Activated CD4-positive, alpha-beta T cell treated with anti-CD3 and anti-CD28 coated beads, Interleukin-2, amount 10 ng/mL, durations not matched to agents 24 days and 14 days (primary cell): ENCODE data around the gene ATOH8. TPM values are rescaled to one million over a fixed set of nuclear protein-coding genes. Genes with fewer than 3 reads are reported as not detected.
"Not testable (repeated sequence)": the region's sequence is repeated elsewhere in the genome, so short reads cannot be mapped to it uniquely, and the experiment has no call there.

Experiments
- DNase-seq: peaks from one replicate; pipeline ENCODE4 v3.0.0; 2022
- H3K27ac Mint-ChIP-seq: one replicate; pipeline ENCODE4 v1.8.0; 2022; ENCODE audit warnings: mild to moderate bottlenecking, mixed read lengths
- H3K27me3 Mint-ChIP-seq: one replicate; pipeline ENCODE4 v1.8.0; 2022; ENCODE audit warnings: mixed read lengths
- H3K36me3 Mint-ChIP-seq: one replicate; pipeline ENCODE4 v1.8.0; 2022; ENCODE audit warnings: low read depth, mild to moderate bottlenecking, mixed read lengths
- H3K4me1 Mint-ChIP-seq: one replicate; pipeline ENCODE4 v1.8.0; 2021; ENCODE audit warnings: mixed read lengths
- H3K4me3 Mint-ChIP-seq: one replicate; pipeline ENCODE4 v1.8.0; 2022; ENCODE audit warnings: mild to moderate bottlenecking, moderate library complexity, mixed read lengths
- H3K9me3 Mint-ChIP-seq: one replicate; pipeline ENCODE4 v1.8.0; 2021; ENCODE audit warnings: mixed read lengths
- intact Hi-C: fragments of 100-400 bp; cut with micrococcal nuclease; formaldehyde crosslinking; loops from one replicate; pipeline ENCODE4 v1.15.1; 2023
- total RNA-seq: library from RNA; stranded (reverse); gene quantifications from 2 replicates; pipeline ENCODE4 v1.2.3, GENCODE V29; 2022

Gene ATOH8
- total RNA-seq, 1 donor from 2014 or later = 0.19 TPM

DNA sequence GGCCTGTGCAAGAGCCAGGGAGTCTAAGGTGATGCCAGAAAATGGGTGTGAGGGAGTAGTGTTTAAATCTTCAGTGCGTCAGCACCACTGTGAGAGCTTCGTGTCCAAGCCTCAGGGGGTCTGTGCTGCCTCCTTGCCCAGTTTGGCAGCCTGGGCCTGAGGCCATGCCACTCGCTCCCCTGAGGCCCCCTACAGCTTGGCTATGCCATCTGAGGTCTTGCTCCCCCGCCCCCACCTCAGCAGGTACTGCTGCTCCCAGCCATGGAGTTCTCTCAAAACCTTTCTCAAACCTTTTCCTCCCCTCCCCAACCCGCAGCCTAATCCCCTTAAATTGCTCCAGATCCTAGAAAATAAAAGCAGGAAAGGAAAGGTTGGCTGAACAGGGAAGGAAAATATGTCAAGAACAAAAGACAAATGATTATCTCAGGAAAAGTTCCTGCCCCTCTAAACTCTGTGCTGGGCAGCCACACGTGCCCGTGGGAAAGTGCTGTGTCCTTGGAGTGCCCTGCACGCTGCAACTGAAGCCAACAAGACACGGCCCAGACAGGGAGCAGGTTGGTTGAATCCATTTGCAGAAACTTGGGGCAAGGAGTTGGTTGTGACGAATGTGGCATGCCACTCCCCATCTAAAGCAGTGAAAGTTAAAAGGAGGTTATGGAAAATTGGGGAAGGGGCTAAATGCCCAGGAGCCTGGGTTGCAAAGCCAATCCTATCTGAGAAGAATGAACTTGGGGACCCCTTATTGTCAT is 61.2 kb downstream of the ATOH8 start:
- no peaks in the 10 kb centered on the region for H3K36me3 Mint-ChIP-seq
- H3K27ac Mint-ChIP-seq = no peak overlapping the region
- H3K9me3 Mint-ChIP-seq = no peaks in the 10 kb centered on the region
- intact Hi-C loops = loop anchor here (1.0 to 5.0 kb wide), 4 partner anchors 65 to 178 kb away; no protein-coding TSS in a partner anchor
- no peak for DNase-seq
- peaks cover 3% of the 10 kb centered on the region for H3K4me1 Mint-ChIP-seq
- H3K27me3 Mint-ChIP-seq = peaks cover 22% of the 10 kb centered on the region
- H3K4me3 Mint-ChIP-seq = no peak overlapping the region

DNA sequence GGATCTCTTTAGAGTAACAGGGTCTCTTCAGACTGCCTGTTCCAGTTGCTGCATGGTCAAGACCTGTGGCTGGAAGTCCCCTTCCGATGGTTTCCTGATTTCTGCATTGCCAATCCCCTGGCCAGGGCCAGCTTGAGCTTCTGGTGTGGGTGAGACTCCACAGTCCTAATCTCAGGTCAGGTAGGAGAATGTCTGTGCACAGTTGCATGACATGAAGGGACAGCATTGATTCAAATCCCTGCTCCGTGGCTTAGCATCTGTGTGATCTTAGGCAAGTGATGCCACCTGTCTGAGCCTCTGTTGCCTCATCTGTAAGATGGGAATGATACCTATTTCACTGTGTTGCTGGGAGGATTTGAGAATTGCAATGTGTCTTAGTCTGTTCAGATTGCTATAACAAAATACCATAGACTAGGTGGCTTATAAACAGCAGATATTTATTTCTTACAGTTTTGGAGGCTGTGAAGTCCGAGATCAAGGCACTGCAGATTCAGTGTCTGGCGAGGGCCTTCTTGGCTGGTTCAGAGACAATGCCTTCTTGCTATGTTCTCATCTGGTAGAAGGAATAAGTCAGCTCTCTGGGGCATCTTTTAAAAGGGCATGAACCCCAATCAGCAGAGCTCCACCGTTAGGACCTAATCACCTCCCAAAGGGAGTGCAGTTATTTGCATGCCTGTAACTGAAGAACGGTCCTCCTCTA is 66.2 kb downstream of the ATOH8 start:
- intact Hi-C loops = no loop called here
- Mint-ChIP-seq H3K27me3 (peaks cover 36% of the 10 kb centered on the region), H3K4me1 (no peaks in the 10 kb centered on the region)

DNA sequence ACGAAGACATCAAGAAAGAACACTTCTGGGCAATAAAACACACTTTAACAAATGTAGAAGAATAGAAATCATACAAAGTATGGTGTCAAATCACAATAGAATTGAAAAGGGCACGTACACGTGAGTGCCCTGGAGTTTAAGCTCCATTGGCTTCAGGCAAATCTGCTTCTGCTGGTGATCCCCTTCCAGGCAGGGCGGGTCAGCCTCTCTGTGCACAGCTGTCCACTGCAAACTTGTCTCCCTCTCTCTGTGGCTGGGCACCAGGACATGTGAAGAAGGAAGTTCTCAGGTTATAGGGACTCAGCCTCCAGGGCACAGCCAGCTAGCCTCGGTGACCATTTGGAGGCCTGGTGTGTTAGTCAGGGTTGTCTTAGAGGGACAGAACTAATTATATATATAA is 69.0 kb downstream of the ATOH8 start:
- Mint-ChIP-seq H3K27ac (no peak overlapping the region), H3K4me1 (peaks cover 9% of the 10 kb centered on the region), H3K27me3 (peaks cover 48% of the 10 kb centered on the region), H3K36me3 (no peaks in the 10 kb centered on the region), H3K9me3 (no peaks in the 10 kb centered on the region), H3K4me3 (no peak overlapping the region)
- DNase-seq = peak; percentile 52
- intact Hi-C loops = no loop called here

More for the DNA sequence above, 66.2 kb downstream of the ATOH8 start:
- no peak overlapping the region for H3K4me3 Mint-ChIP-seq
- peak; percentile 54 for DNase-seq
- H3K9me3 Mint-ChIP-seq = no peaks in the 10 kb centered on the region
- H3K36me3 Mint-ChIP-seq = no peaks in the 10 kb centered on the region
- no peak overlapping the region for H3K27ac Mint-ChIP-seq

DNA sequence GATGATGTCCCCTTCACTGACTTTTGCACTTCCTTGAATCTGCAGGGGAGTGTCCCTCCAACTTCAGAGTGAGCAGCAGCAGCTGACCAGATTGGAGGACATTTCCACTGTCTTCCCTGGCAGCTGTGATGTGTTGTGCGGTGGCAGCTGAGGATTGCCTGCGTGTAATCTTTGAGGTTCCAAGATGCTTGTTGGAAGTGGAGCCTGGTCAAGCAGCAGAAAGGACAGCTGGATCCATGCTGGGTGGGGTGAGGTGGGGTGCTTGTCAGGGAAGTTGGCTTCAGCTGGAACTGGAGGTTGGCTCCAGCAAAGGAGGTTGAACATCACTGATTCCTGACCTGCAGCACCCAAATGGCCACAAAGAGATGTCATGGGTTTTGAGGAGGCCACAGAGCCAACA is 70.2 kb downstream of the ATOH8 start:
- Mint-ChIP-seq H3K4me1 (peaks cover 14% of the 10 kb centered on the region), H3K4me3 (no peak overlapping the region), H3K9me3 (no peaks in the 10 kb centered on the region), H3K36me3 (no peaks in the 10 kb centered on the region), H3K27me3 (peaks cover 42% of the 10 kb centered on the region), H3K27ac (no peak overlapping the region)
- peak; percentile 56 for DNase-seq
- intact Hi-C loops = no loop called here

- Mint-ChIP-seq H3K27ac (no peak overlapping the region), H3K36me3 (no peaks in the 10 kb centered on the region), H3K27me3 (peaks cover 23% of the 10 kb centered on the region), H3K9me3 (no peaks in the 10 kb centered on the region), H3K4me3 (peak overlapping the region; percentile 5), H3K4me1 (peaks cover 31% of the 10 kb centered on the region)
- intact Hi-C loops = loop anchor here (1.0 kb wide), 3 partner anchors 62 to 253 kb away; no protein-coding TSS in a partner anchor
- peak; percentile 95 for DNase-seq
Observed at GRCh38 chr2:85826990-85827878, 73.4 kb downstream of the ATOH8 start.

- H3K27me3 Mint-ChIP-seq = peaks cover 17% of the 10 kb centered on the region
- H3K4me3 Mint-ChIP-seq = no peak overlapping the region
- H3K27ac Mint-ChIP-seq = no peak overlapping the region
- peaks cover 32% of the 10 kb centered on the region for H3K4me1 Mint-ChIP-seq
- no peaks in the 10 kb centered on the region for H3K36me3 Mint-ChIP-seq
- intact Hi-C loops = loop anchor here (1.0 kb wide), 3 partner anchors 61 to 252 kb away; no protein-coding TSS in a partner anchor
- DNase-seq = peak; percentile 56
- peaks cover under 1% of the 10 kb centered on the region for H3K9me3 Mint-ChIP-seq
Observed at GRCh38 chr2:85827879-85828569, 74.2 kb downstream of the ATOH8 start.

GRCh38 chr2:85828725-85829124 is 74.9 kb downstream of the ATOH8 start:
- peaks cover 2% of the 10 kb centered on the region for H3K36me3 Mint-ChIP-seq
- peaks cover 7% of the 10 kb centered on the region for H3K9me3 Mint-ChIP-seq
- peaks cover 36% of the 10 kb centered on the region for H3K4me1 Mint-ChIP-seq
- DNase-seq = peak; percentile 51
- H3K27ac Mint-ChIP-seq = no peak overlapping the region
- no peak overlapping the region for H3K4me3 Mint-ChIP-seq
- H3K27me3 Mint-ChIP-seq = peaks cover 15% of the 10 kb centered on the region
- intact Hi-C loops = no loop called here

DNA sequence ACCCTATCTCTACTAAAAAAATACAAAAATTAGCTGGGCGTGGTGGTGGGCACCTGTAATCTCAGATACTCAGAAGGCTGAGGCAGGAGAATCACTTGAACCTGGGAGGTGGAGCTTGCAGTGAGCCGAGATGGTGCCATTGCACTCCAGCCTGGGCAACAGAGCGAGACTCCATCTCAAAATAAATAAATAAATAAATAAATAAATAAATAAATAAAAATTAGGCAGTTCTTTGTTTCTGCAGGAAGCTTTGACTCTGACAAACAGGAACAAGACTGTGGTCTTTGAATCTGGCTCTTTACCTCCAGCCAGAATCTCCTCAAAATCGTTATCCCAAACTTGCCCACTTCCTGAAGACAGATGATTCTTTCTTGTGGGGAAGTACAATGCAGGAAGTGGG is 75.6 kb downstream of the ATOH8 start:
- DNase-seq, intact Hi-C loops, H3K9me3 Mint-ChIP-seq, H3K27ac Mint-ChIP-seq, H3K36me3 Mint-ChIP-seq, H3K4me3 Mint-ChIP-seq: not testable (repeated sequence)
- H3K4me1 Mint-ChIP-seq = peaks cover 36% of the 10 kb centered on the region
- H3K27me3 Mint-ChIP-seq = peaks cover 15% of the 10 kb centered on the region

- peaks cover 11% of the 10 kb centered on the region for H3K27me3 Mint-ChIP-seq
- intact Hi-C loops = no loop called here
Observed at GRCh38 chr2:85830645-85831044, 76.9 kb downstream of the ATOH8 start.

GRCh38 chr2:85831735-85832134 is 77.9 kb downstream of the ATOH8 start:
- Mint-ChIP-seq H3K4me1 (peaks cover 36% of the 10 kb centered on the region), H3K27me3 (peaks cover 7% of the 10 kb centered on the region), H3K36me3 (peaks cover 2% of the 10 kb centered on the region), H3K27ac (no peak overlapping the region), H3K9me3 (peaks cover 19% of the 10 kb centered on the region), H3K4me3 (no peak overlapping the region)
- peak; percentile 51 for DNase-seq
- intact Hi-C loops = no loop called here

More at GRCh38 chr2:85830645-85831044, 76.9 kb downstream of the ATOH8 start:
- peak; percentile 71 for DNase-seq
- Mint-ChIP-seq H3K36me3 (peaks cover 2% of the 10 kb centered on the region), H3K4me1 (peaks cover 36% of the 10 kb centered on the region), H3K27ac (peak overlapping the region; percentile 6), H3K4me3 (no peak overlapping the region), H3K9me3 (peaks cover 15% of the 10 kb centered on the region)

DNA sequence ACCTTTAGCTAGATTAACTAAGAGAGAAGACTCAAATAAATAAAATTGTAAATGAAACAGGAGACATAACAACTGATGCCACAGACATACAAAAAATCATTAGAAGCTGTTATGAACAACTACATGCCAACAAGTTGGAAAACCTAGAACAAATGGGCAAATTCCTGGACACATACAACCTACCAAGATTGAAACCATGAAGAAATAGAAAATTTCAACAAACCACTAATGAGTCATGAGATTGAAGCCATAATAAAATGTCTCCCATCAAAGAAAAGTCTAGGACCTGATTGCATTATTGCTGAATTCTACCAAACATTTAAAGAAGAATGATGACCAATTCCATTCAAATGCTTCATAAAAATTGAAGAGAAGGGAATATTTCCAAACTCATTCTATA is 80.7 kb downstream of the ATOH8 start:
- Mint-ChIP-seq H3K27me3 (no peaks in the 10 kb centered on the region), H3K27ac (no peak overlapping the region), H3K4me1 (peaks cover 26% of the 10 kb centered on the region), H3K9me3 (peaks cover 19% of the 10 kb centered on the region), H3K4me3 (no peak overlapping the region), H3K36me3 (peaks cover 14% of the 10 kb centered on the region)
- intact Hi-C loops = no loop called here
- no peak for DNase-seq
